DMS114 treated with DMSO at 0.1 percent for 48 hours (cell line): Measurements from ENCODE around the gene ORM1.
"Not testable (repeated sequence)": the region's sequence is repeated elsewhere in the genome, so short reads cannot be mapped to it uniquely, and the experiment has no call there.

Experiments
- DNase-seq: peaks from one replicate; lab custom pipeline; 2025; ENCODE audit not compliant: unreplicated experiment; lab: John Stamatoyannopoulos, UW

ORM1 gene

GRCh38 chr9:114322160-114322818, 609 bp upstream of the ORM1 start:
- not testable (repeated sequence) for DNase-seq

- DNase-seq = not testable (repeated sequence)
Measured at GRCh38 chr9:114323849-114324248, 951 bp downstream of the ORM1 start.

- DNase-seq = no peak
Measured at GRCh38 chr9:114324492-114324891, 1.6 kb downstream of the ORM1 start.

GRCh38 chr9:114324965-114325364, 2.1 kb downstream of the ORM1 start:
- not testable (repeated sequence) for DNase-seq

GRCh38 chr9:114325684-114326254, 2.9 kb downstream of the ORM1 start:
- not testable (repeated sequence) for DNase-seq

GRCh38 chr9:114327749-114328148, 4.9 kb downstream of the ORM1 start:
- DNase-seq = no peak

- not testable (repeated sequence) for DNase-seq
Measured at GRCh38 chr9:114328357-114328820, 5.5 kb downstream of the ORM1 start.

GRCh38 chr9:114328937-114329624, 6.2 kb downstream of the ORM1 start:
- DNase-seq = not testable (repeated sequence)

GRCh38 chr9:114329625-114330022, 6.7 kb downstream of the ORM1 start, which contains the start of gene ORM2:
Gene ORM2, plus strand, starts transcription at chr9:114329869. Its CDS starts 36 bp downstream, at chr9:114329905.
- DNase-seq = not testable (repeated sequence)

GRCh38 chr9:114330636-114331035, 7.7 kb downstream of the ORM1 start:
- no peak for DNase-seq

GRCh38 chr9:114331229-114332195, 8.6 kb downstream of the ORM1 start:
- DNase-seq = not testable (repeated sequence)

- not testable (repeated sequence) for DNase-seq
Measured at GRCh38 chr9:114332474-114333040, 9.7 kb downstream of the ORM1 start.

- not testable (repeated sequence) for DNase-seq
Measured at GRCh38 chr9:114333718-114334117, 10.8 kb downstream of the ORM1 start.

GRCh38 chr9:114334490-114334889, 11.6 kb downstream of the ORM1 start:
- DNase-seq = no peak

GRCh38 chr9:114335745-114336144, 12.8 kb downstream of the ORM1 start:
- DNase-seq = no peak

- no peak for DNase-seq
Measured at GRCh38 chr9:114336157-114336556, 13.3 kb downstream of the ORM1 start.

- no peak for DNase-seq
Measured at GRCh38 chr9:114336699-114337395, 13.9 kb downstream of the ORM1 start.

GRCh38 chr9:114338187-114338586, 15.3 kb downstream of the ORM1 start:
- DNase-seq = no peak

- DNase-seq = no peak
Measured at GRCh38 chr9:114339130-114339908, 16.4 kb downstream of the ORM1 start.
